GM19468 (cell line): ENCODE data around the gene ATG16L1.

Experiments
- ATAC-seq: cut with Tn5 transposase; IDR thresholded peaks from one replicate; pipeline ENCODE4 v1.9.1; 2021; ENCODE audit warnings: mild to moderate bottlenecking, moderate library complexity, moderate number of reproducible peaks; ENCODE audit not compliant: unreplicated experiment; ENCODE audit errors: extremely low read depth

Gene ATG16L1

DNA sequence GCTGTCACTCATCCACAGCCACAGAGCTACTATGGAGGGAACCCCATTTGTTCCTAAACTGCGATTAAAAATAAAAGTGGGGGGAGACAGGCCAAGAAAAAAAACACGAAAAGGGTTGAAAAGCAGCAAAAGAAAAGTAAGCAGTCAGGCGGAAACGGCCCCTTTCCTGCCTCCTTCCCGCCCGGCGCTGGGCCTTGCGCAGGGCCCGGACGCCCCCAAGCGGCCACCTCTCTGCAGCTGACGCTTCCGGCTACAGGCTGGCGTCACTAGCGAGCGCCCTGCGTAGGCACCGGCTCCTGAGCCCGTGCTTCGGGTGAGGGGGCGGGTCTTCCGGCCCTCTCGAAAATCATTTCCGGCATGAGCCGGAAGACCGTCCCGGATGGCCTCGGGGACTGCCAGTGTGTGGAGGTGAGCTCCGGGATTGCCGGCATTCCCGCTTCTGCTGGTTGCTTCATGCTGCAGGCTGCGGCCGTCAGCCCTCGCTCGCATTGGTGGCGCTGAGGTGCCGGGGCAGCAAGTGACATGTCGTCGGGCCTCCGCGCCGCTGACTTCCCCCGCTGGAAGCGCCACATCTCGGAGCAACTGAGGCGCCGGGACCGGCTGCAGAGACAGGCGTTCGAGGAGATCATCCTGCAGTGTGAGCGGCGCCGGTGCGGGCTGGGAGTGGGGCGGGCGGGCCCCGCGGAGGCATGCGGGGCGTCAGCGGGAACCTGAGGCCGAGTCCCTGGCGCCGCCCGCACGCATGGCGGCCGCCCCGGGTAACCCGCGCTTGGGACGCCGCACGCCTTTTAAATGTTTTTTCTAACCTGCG, at the start of gene ATG16L1:
ATG16L1 (plus strand) TSS at position 368 of the 811 bp plus-strand sequence; CDS start at position 523, 155 bp downstream.
- ATAC-seq: peak; percentile 91

DNA sequence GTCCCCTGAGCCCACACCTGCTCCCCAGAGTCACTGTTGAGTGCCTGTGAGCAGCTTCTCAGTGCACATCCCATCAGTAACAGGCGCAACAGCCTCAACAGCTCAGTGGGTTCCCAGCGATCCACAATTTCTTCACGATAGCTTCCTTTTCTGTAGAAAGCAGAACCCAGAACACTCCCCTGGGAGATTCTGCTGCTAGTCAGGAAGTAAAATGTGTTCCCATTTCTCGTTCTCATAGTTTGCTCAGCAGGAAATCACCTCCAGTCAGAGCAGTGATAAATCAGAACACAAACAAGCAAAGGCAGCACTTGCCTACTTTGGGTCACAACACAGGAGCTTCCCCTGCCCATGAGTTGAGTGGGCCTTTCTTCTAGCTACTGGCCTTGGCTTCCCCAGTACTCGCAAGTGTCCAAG, 48.9 kb upstream of the ATG16L1 start:
- no peak for ATAC-seq

DNA sequence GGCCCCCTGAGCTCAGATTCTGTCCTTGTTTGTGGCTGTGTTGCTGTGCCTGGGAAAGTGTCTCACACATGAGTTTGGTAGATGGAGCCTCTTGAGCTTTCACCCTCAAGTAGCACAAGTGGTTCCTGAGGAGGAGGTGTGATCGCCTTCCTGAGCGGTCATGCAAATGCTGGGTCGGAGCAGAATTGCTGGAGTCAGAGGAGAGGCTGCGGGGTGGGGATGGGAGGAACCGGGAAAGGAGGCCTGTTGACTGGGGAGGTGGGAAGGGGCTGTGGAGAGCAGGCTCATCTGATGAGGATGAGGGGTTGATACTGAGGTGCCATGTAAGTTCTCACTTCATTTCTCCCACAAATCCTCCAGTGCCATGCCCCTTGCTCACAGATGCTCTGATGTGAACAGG, 48.4 kb upstream of the ATG16L1 start:
- ATAC-seq: no peak

DNA sequence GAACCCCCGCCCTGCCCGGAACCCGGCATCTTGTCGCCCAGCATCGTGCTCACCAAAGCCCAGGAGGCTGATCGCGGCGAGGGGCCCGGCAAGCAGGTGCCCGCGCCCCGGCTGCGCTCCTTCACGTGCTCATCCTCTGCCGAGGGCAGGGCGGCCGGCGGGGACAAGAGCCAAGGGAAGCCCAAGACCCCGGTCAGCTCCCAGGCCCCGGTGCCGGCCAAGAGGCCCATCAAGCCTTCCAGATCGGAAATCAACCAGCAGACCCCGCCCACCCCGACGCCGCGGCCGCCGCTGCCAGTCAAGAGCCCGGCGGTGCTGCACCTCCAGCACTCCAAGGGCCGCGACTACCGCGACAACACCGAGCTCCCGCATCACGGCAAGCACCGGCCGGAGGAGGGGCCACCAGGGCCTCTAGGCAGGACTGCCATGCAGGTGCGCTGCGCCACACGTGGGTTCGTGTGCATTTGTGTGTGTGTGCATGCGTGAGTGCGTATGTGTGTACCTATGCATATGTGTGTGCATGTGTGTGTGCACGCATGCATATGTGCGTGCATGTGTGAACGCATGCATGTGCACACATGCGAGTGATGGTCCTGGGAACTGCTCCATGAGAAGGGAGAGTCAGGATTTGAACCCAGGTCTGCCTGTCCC, 47.1 kb upstream of the ATG16L1 start:
- no peak for ATAC-seq

DNA sequence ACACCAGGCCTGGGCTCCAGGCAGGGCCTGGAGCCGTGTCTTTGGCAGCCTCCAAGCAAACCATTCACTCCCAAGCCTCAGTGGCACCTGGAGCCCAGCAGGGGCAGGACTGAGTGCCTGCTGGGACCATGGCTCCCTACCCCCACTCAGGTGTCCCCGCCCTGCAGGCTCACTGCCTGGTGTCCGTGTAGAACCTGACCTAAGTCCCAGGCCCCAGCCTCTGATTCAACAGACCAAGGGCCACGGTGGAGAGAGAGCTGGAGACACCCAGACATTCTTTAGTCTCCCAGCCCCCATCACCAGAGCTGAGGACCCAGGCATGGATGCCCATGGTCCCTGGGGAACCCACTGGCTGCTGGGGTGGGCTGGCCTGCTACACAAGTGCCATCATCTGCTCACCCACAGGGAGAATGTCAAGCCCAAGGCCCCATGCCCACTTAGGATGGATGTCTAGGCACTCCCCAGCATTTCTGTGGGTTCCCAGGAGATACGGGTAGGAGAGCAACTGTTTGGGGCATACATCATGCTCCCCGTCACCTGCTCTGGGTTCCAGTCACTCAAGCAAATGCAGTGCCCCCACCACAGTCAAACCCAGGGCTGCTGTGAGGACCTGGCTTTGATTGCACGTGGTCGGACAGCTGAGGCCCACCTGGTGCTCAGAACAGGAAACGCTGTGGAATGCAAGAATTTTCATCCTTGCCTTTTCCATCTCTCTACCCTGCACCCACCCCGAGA, 42.9 kb upstream of the ATG16L1 start:
- ATAC-seq: no peak

DNA sequence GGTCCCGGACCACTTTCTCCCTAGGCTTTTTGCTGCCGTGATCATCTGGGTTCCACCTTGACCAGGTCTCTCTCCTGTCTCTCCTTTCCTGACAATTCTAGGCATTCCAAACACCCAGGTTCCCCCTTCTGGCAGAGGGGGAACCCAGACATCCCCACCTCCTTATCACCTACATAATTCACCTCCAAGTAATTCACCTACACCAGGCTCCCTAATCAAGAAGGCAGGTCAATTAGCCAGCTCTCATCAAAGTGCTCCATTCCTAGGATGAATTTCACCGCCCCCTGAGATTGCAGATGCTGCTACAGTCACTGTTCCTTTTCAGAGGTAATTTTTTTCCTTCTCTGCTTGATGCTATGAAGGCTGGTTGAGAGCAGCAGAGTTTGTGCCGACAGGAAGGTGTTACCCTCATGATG, 42.3 kb upstream of the ATG16L1 start:
- no peak for ATAC-seq

DNA sequence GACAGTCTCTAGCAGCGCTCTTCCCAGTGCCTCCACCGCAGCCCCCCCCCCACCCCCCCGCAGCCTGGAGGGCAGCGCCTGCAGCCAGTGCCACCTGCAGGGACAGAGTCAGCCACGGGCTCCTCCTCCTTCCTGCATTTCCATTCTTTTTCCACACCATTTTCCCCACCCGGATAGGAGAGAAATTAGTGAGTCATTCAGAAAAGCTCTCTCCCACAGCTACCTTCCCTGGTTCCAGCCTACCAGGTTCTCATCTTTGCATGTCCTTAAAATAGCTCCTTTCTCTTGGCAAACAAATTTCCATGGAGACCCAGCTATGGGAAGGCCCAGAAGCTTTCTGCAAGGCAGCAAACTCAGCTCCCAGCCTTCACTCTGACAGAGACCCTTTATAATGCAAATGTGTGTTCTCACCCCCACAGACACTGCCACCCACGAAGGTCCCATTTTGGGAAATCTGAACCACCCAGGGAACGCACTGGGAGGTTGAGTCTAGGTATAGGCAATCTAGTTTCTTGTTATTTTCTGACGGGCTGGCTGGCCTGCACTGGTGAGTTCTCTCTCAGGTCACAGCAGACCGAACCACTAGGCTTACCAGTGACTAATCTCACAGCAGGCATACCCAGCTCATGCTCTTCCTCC, 41.8 kb upstream of the ATG16L1 start:
- no peak for ATAC-seq

DNA sequence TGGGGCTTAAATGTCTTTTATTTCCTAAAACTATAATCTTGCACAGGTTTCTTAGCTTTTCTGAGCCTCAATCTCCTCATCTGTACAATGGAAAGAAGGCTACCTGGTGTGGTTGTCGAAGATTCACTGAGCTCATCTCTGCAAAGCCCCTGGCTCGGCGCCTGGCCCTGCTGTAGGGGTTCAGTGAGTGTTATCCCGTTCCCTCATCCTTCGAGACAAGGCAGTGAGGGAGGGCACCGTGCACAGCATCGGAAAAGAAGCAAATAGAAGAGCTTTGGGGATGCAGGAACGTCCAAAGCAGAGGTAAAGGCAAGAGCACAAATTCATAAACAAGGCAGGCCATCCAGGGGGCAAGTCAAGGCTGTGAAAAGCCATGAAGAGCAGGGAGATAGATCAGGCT, 41.2 kb upstream of the ATG16L1 start:
- ATAC-seq: no peak

DNA sequence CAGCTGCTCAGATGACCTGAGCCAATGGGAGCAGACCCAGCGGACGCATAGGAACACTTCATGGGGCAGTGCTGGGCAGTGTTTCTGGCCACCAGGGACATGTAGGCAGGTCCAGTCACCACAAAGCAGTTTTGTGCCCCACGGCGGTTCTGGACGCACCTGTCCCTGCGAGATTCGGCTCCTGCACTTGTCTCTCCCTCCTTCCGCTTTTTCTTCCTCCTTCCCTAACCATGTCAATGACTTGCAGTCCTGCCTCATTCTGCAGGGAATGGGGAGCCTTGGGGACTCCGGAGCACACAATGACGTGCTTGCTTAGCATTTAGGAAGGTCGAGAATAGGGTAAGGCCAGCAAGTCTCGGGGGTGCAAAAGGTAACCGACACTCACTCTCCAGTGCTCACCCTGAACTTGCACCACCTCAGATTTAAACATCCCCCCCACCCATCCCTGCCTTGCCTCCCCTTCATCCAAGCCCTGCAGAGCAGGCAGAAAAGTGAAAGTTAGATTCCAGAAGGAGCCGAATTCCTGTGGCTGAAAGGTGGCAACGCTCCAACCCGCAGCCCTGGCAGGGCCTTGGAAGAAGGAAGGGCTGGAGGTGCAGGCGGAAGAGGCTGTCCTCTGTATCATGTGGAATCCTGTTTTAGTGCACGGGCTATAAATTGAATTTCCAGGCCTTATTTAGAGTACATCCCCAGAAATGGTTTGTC, 40.5 kb upstream of the ATG16L1 start:
- ATAC-seq: no peak

DNA sequence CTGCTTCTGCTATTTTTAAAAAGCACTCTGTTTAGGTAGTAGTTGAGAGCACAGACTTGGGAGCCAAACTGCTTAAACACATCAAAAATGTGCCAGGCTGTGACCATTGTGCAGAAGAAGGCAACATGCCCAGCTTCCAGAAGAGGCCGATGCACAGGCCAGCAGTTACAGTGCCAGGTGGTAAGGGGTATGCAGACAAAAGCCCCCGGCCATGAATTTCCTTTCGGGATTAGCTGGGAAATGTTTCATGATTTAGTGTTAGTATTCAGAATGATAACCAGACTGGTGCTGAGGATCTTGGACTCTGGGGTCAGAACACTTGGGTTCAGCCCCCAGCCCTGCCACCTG, 40.0 kb upstream of the ATG16L1 start:
- ATAC-seq: no peak

DNA sequence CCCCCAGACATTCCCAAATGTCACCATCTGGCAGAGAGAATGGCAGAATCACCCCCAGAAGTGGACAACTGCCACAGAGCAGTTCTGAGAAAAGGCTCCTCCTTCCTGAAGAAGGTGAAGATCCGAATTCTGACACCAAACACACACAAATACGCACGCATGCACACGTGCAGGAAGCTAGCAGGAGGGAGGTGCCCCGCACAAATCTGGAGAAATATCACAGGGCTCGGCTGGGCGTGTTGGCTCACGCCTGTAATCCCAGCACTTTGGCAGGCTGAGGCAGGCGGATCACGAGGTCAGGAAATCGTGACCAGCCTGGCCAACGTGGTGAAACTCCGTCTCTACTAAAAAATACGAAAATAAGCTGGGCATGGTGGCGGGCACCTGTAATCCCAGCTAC, 38.5 kb upstream of the ATG16L1 start:
- ATAC-seq: no peak

DNA sequence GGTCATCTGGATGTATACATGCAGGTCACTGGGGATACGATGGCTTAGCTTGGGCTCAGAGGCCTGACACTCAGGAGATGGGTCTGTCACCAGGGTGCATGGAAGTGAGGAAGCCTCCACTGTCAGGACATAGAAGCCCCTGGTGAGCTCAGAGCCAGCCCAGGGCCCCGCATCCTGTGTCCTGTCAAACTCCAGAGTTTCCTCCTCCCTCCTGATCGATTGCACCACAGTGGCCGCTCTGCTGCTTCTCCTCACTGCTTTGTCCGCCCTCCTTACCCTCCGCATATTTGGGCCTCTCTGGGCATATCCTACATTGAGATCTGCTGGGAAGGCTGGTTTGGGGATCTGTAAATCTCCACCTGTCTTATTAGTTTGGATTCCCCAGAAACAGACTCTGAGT, 37.5 kb upstream of the ATG16L1 start:
- no peak for ATAC-seq

DNA sequence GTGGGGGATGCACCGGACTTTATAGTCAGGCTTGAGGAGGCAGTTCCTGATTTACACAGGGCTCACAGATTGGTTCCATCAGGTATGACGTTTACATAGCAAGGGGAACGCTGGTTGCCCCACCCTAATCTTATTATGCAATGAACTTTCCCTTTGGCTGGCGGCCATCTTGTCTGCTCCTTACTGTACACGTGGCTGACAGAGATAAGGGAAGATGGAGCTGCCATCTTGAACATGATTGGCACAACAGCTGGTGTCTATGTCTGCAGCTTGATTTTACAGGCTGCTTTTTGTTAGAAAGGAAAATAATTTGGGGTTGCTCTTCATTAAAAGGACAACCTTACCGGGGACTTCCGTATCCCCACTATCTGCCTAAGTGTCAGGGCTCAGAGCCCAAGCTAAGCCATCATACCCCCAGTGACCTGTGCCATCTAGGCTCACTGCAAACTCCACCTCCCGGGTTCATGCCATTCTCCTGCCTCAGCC, 33.5 kb upstream of the ATG16L1 start:
- ATAC-seq: no peak

DNA sequence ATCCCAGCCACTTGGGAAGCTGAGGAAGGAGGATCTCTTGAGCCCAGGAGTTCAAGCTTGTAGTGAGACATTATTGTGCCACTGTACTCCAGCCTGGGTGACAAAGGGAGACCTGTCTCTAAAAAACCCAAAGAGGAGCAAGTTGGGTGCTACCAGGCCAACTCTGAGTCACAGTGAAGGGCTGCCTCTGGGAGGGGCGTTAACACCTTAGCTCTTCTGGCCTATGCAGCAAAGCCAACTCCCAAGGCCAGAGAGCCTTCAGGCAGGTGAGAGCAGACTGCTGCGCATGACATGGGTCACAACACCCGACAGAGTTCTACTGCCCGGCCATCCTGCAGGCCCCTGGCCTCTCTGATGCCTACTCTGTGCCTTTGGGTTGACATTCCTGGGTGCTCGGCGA, 32.6 kb upstream of the ATG16L1 start:
- no peak for ATAC-seq

DNA sequence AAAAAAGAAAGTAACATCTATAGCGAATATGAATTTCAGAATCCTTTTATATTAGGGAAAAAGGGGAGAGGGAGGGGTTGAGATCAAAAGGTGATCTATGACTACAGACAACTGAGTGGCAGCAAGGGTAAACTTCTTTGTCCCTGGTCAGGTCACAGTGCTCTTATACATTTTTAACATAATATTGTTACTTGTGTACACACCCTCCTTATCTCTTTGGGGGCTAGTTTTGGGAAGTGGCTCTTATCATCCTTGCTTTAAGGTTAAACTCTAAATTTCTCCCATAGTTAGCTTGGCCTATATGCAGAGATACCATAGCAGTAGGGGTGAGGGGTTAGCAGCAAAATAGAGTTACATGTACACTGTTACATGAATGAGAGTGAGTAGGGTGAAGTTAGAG, 31.6 kb upstream of the ATG16L1 start:
- no peak for ATAC-seq

DNA sequence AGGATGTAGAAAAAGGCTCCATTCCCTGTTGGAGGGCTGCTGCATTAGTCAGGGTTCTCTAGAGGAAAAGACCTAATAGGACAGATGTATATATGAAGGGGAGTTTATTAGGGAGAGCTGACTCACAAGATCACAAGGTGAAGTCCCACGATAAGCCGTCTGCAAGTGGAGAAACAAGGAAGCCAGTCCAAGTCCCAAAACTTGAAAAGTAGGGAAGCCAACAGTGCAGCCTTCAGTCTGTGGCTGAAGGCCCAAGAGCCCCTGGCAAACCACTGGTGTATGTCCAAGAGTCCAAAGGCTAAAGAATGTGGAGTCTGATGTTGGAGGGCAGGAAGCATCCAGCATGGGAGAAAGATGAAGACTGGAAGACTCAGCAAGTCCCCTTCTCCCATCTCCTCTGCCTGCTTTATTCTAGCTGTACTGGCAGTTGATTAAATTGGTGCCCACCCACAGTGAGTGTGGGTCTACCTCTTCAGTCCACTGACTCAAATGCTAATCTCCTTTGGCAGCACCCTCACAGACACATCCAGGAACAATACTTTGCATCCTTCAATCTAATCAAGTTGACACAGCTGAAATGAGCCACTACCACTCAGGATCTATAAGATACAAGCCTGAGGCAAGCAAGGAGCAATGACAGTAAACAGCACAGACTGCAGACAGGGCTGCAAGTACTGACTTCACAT, 30.0 kb upstream of the ATG16L1 start:
- no peak for ATAC-seq

DNA sequence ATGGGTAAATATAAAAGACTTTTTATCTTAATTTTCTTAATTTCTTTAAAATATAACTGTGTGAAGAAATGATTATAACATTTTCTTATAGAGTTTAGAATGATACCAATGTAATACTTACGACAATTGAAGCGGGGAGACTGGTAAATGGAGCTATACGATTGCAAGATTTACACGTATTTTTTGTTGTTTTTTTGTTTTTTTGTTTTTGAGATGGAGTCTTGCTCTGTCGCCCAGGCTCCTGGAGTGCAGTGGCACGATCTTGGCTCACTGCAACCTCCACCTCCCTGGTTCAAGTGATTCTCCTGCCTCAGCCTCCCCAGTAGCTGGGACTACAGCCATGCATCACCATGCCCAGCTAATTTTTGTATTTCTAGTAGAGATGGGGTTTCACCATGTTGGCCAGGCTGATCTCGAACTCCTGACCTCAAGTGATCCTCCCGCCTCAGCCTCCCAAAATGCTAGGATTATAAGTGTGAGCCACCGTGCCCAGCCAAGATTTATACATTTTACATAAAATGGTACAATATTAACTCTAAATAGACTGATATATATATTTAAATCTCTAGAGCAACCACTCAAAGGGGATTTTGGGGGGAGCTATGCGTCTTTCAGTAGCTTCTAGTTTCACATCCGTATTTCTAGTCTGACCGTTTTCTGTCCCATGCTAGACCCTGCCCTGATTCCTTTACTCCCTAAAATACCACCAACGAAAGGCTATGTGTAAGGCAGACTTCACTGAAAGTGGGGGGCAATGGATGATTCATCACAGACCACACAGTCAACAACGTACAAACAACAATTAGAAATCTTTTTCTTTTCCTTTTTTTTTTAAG, 28.2 kb upstream of the ATG16L1 start:
- ATAC-seq: no peak

DNA sequence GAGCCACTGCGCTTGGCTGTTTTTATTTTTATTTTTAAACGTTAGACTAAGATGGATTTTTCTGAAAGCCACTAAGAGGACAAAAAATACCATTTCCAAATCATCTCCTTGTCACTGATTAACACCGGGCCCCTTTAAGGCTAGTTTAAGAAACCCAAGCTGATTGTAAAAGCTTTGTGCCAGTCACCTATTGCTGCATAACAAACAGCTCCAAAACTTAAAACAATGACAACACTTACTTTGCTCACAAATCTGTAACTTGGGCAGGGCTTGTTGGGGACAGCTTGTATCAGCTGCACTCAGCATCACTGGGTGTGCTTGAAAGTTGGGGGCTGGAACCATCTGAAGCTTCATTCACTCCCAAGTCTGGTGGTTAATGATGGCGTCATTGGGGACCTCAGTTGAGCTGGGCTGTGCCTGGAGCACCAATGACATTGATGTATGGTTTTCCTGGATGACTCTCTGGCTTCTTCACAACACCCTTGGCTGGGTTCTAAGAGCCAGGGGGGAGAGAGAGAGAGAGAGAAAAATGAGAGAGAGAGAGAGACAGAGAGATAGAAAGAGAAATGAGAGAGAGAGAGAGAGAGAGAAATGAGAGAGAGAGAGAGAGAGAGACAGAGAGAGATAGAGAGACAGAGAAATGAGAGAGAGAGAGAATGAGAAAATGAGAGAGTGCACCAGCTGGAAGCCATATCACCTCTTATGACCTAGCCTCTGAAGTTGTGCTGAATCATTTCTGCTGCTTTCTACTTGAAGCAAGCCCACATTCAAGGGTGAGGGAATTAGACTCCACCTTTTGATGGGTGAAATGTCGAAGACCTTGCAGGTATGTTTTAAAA, 26.0 kb upstream of the ATG16L1 start:
- no peak for ATAC-seq
